Left ventricle myocardium inferior (tissue), 1 donor: ENCODE results near the gene ARMH2. TPM values are rescaled to one million over a fixed set of nuclear protein-coding genes. Genes with fewer than 3 reads are reported as not detected.

Experiments used
- DNase-seq: peaks from one replicate; pipeline ENCODE4 v3.0.0-alpha.2; 2020
- H3K27ac ChIP-seq: fragments of 200-600 bp; replicated peaks from 2 replicates; pipeline ENCODE4 v1.8.0; 2021
- H3K27me3 ChIP-seq: fragments of 200-600 bp; 2 replicates; pipeline ENCODE4 v1.8.0; 2021; ENCODE audit warnings: low read depth
- H3K36me3 ChIP-seq: fragments of 200-600 bp; 2 replicates; pipeline ENCODE4 v1.8.0; 2021
- H3K4me1 ChIP-seq: fragments of 200-600 bp; 2 replicates; pipeline ENCODE4 v1.8.0; 2021
- H3K4me3 ChIP-seq: fragments of 200-600 bp; 2 replicates; pipeline ENCODE4 v1.8.0; 2021; ENCODE audit warnings: mild to moderate bottlenecking, moderate library complexity
- H3K9me3 ChIP-seq: fragments of 200-600 bp; replicated peaks from 2 replicates; pipeline ENCODE4 v1.8.0; 2021
- CTCF ChIP-seq: fragments of 200-600 bp; IDR thresholded peaks from 2 replicates; pipeline ENCODE4 v1.8.0; 2021; ENCODE audit warnings: antibody characterized with exemption, mild to moderate bottlenecking, borderline replicate concordance
- intact Hi-C: fragments of 100-400 bp; cut with micrococcal nuclease; formaldehyde crosslinking; loops from one replicate; pipeline ENCODE4 v1.11.0; 2022
- long read RNA-seq: library from polyadenylated mRNA; unstranded; transcript quantifications from one replicate; pipeline ENCODE4 v2.0.0, GENCODE V29; 2021
- total RNA-seq: library from RNA; stranded (reverse); fragmentation: NEBNext Ultra II Directional; extraction: Animal tissue kit (Norgen Biotek cat#: 25700); gene quantifications from one replicate; pipeline ENCODE4 v1.2.1, GENCODE V29; 2021
- donor health status: DM: no; HTN: yes; CAD: no; lungs with severe emphysema.

ARMH2 gene
- not detected for total RNA-seq
- long read RNA-seq = 0 reads

DNA sequence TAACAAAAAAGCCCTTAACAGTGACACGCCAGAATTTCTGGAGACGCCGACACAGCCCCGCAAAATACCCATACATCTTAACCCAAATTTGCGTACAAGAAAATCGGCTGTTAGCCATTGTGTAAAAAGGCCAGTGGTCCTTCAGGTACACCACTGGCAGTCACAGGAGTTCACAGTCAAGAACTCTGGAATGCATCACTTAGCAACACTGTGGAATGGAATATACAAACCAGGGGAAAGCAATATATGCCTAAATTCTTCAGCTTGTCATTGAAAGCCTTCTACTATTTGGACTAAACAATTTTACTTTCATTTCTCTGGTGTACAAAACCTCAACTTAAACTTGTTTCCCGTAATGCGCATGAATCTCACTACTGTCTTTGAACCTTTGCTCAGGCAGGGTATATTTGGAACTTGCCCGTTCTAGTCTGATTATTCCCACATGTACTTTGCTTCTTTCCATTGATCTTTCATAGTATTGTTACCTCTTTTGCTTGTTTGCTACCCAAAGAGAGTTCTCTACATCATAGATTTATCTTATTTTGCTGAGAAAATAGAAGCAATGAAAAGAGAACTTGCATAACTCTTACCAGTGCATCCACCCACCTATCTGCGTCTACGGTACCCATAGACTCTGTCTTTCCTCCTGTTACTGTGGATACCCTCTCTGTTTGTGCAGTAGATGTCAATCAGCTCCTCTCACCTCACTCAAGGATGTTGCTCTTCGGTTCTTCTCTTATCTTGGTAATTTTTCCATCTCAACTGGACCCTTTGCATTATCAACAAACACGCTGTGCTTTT is at the start of gene ARMH2:
Gene ARMH2 (minus strand): TSS at position 178 of the 801 bp plus-strand sequence. CDS start 60 bp downstream, at position 118.
- intact Hi-C loops = no loop called here
- no peaks in the 10 kb centered on the region for H3K4me1 ChIP-seq
- no peak within 1 kb of the TSS for H3K27ac ChIP-seq

DNA sequence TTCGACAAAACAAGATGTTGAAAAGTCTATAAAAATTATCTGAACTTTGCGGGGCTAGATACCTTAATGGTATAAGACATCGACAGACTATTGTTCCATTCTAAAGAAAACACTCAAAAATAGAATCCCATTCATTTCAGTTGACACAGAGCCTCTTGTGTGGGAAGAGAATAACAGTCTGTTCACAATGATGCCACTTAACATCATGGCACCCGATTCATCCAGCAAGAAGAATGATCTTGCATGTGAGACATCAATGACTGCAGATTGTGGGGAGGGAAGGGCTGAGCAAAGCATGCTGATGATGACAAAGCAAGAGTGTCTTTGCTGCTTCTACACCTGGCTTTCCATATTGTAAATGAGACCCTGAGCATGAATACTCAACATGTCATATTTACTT is 49.7 kb upstream of the ARMH2 start:
- H3K27me3 ChIP-seq = no peaks in the 10 kb centered on the region
- H3K4me3 ChIP-seq = no peak overlapping the region
- no peak for DNase-seq
- TF ChIP-seq CTCF = no peak
- intact Hi-C loops = no loop called here
- no peak overlapping the region for H3K27ac ChIP-seq
- H3K4me1 ChIP-seq = peaks cover 6% of the 10 kb centered on the region
- H3K36me3 ChIP-seq = peaks cover 24% of the 10 kb centered on the region
- H3K9me3 ChIP-seq = no peaks in the 10 kb centered on the region

More for the DNA sequence above, at the start of gene ARMH2:
- DNase-seq = no peak
- Histone ChIP-seq H3K27me3 (no peaks in the 10 kb centered on the region), H3K36me3 (no peaks in the 10 kb centered on the region), H3K4me3 (no peak within 1 kb of the TSS), H3K9me3 (no peaks in the 10 kb centered on the region)
- no peak for TF ChIP-seq CTCF

GRCh38 chr6:24847402-24847801 is 48.7 kb upstream of the ARMH2 start:
- no peak for TF ChIP-seq CTCF
- Histone ChIP-seq H3K27ac (no peak overlapping the region), H3K4me1 (peaks cover 6% of the 10 kb centered on the region), H3K9me3 (no peaks in the 10 kb centered on the region), H3K27me3 (no peaks in the 10 kb centered on the region), H3K4me3 (no peak overlapping the region), H3K36me3 (peaks cover 24% of the 10 kb centered on the region)
- intact Hi-C loops = no loop called here
- DNase-seq = no peak

GRCh38 chr6:24845578-24845977 is 46.9 kb upstream of the ARMH2 start:
- Histone ChIP-seq H3K27me3 (no peaks in the 10 kb centered on the region), H3K36me3 (peaks cover 24% of the 10 kb centered on the region), H3K4me1 (peaks cover 6% of the 10 kb centered on the region), H3K4me3 (no peak overlapping the region), H3K27ac (no peak overlapping the region), H3K9me3 (no peaks in the 10 kb centered on the region)
- DNase-seq = no peak
- TF ChIP-seq CTCF = no peak
- intact Hi-C loops = no loop called here

GRCh38 chr6:24844903-24845302 is 46.2 kb upstream of the ARMH2 start:
- Histone ChIP-seq H3K27ac (no peak overlapping the region), H3K36me3 (peaks cover 18% of the 10 kb centered on the region), H3K9me3 (no peaks in the 10 kb centered on the region), H3K4me3 (no peak overlapping the region), H3K27me3 (no peaks in the 10 kb centered on the region), H3K4me1 (peaks cover 6% of the 10 kb centered on the region)
- TF ChIP-seq CTCF = no peak
- intact Hi-C loops = no loop called here
- no peak for DNase-seq
